Endothelial cell of umbilical vein (primary cell): ENCODE data around the gene RFX7.

ENCODE experiments used
- CTCF ChIP-seq, 2 donors: IDR thresholded peaks; 1 replicate in 1 of 2; 2 replicates in 1 of 2; pipeline ENCODE4 v1.5.1; 2011; ENCODE audit warnings: low read length in 2 of 2, mild to moderate bottlenecking in 2 of 2, moderate library complexity in 2 of 2, control low read depth in 1 of 2, inconsistent platforms in 1 of 2, low read depth in 1 of 2; ENCODE audit not compliant: insufficient read depth in 1 of 2; ENCODE audit errors: extremely low read depth in 1 of 2
- EZH2 ChIP-seq: IDR thresholded peaks from 2 replicates; pipeline ENCODE4 v1.6.1; 2012; ENCODE audit warnings: borderline replicate concordance, low read depth, mild to moderate bottlenecking, moderate library complexity, low read length, inconsistent platforms; ENCODE audit not compliant: severe bottlenecking
- FOS ChIP-seq: IDR thresholded peaks from 2 replicates; pipeline ENCODE4 v1.6.1; 2011; ENCODE audit warnings: mild to moderate bottlenecking, low read length, moderate library complexity, borderline replicate concordance; ENCODE audit not compliant: insufficient read depth
- JUN ChIP-seq: IDR thresholded peaks from 2 replicates; pipeline ENCODE4 v1.6.1; 2011; ENCODE audit warnings: borderline replicate concordance, low read depth; ENCODE audit not compliant: insufficient read length, insufficient read depth
- MYC ChIP-seq: IDR thresholded peaks from one replicate; pipeline ENCODE4 v1.6.1; 2011; ENCODE audit warnings: mild to moderate bottlenecking, low read depth, low read length
- POLR2A ChIP-seq: IDR thresholded peaks from 2 replicates; pipeline ENCODE4 v1.6.1; 2012; ENCODE audit warnings: low read depth, mild to moderate bottlenecking, control low read depth, low read length
- POLR2AphosphoS5 ChIP-seq: IDR thresholded peaks from 2 replicates; pipeline ENCODE4 v1.6.1; 2012; ENCODE audit warnings: low read depth, mild to moderate bottlenecking, control low read depth, low read length, moderate library complexity; ENCODE audit not compliant: insufficient read depth
- TF ChIP-seq, protein P1 (sequence below): IDR thresholded peaks from 2 replicates; pipeline ENCODE4 v1.6.1; 2011; ENCODE audit not compliant: insufficient read depth, insufficient read length

- TF ChIP-seq POLR2AphosphoS5 (no peak), CTCF (IDR thresholded peaks at IDR 0.05; ENCODE audit: extremely low read depth in 1 of 2, insufficient read depth in 1 of 2, low read depth in 1 of 2, low read length in 2 of 2) (no peak), EZH2 (no peak), POLR2A (no peak), JUN (no peak), MYC (no peak), FOS (no peak)
- TF ChIP-seq, protein P1, sequence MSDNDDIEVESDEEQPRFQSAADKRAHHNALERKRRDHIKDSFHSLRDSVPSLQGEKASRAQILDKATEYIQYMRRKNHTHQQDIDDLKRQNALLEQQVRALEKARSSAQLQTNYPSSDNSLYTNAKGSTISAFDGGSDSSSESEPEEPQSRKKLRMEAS, result no peak
These were observed 187.1 kb downstream of the RFX7 start for GRCh38 chr15:56056626-56057025.
